ENCODE data around the gene PNO1.

GRCh38 chr2:68157002-68157401, 686 bp upstream of the PNO1 start:
- TF ChIP-seq CTCF (tag by site-specific recombination; IDR thresholded peaks at IDR 0.05) (no peak), PRDM2 (tag by site-specific recombination; IDR thresholded peaks at IDR 0.05; ENCODE audit: borderline replicate concordance) (no peak), PBX3 (CRISPR knock-in tag; IDR thresholded peaks at IDR 0.05) (no peak), ZBTB17 (tag by site-specific recombination; IDR thresholded peaks at IDR 0.05) (peak; percentile 91), ZNF510 (tag by site-specific recombination; IDR thresholded peaks at IDR 0.05; ENCODE audit: insufficient replicate concordance) (no peak), IKZF3 (tag by site-specific recombination; IDR thresholded peaks at IDR 0.05) (no peak), ZBTB11 (tag by site-specific recombination; conservative IDR thresholded peaks at IDR 0.05; ENCODE audit: low read depth) (no peak)
